NT2/D1 (cell line): ENCODE results near the gene DHRS7B.
"Not testable (repeated sequence)": the region's sequence is repeated elsewhere in the genome, so short reads cannot be mapped to it uniquely, and the experiment has no call there.

Experiments used
- DNase-seq: peaks from one replicate; pipeline ENCODE4 v3.0.0-alpha.2; 2011; ENCODE audit warnings: low read depth, low spot score
- H3K27me3 ChIP-seq: 2 replicates; pipeline ENCODE4 v1.6.0; 2011; ENCODE audit warnings: mild to moderate bottlenecking; ENCODE audit not compliant: insufficient read length, insufficient read depth
- H3K36me3 ChIP-seq: 2 replicates; pipeline ENCODE4 v1.6.1; 2011; ENCODE audit warnings: mild to moderate bottlenecking, low read length, mixed read lengths; ENCODE audit not compliant: insufficient read depth, insufficient read length
- H3K4me1 ChIP-seq: 2 replicates; pipeline ENCODE4 v1.5.1; 2011; ENCODE audit not compliant: insufficient read depth, insufficient read length
- H3K4me3 ChIP-seq: 2 replicates; pipeline ENCODE4 v1.5.1; 2011; ENCODE audit warnings: low read depth; ENCODE audit not compliant: insufficient read length
- H3K9ac ChIP-seq: 2 replicates; pipeline ENCODE4 v1.6.0; 2011; ENCODE audit warnings: low read depth; ENCODE audit not compliant: insufficient read length
- H3K9me3 ChIP-seq: 2 replicates; pipeline ENCODE4 v1.5.1; 2011; ENCODE audit warnings: mild to moderate bottlenecking, low read length; ENCODE audit not compliant: insufficient read depth
- SUZ12 ChIP-seq: IDR thresholded peaks from 2 replicates; pipeline ENCODE4 v1.6.1; 2011; ENCODE audit not compliant: insufficient read length, insufficient read depth; ENCODE audit errors: extremely low read depth
- YY1 ChIP-seq: IDR thresholded peaks from 2 replicates; pipeline ENCODE4 v1.6.1; 2011; ENCODE audit not compliant: insufficient read length, insufficient read depth
- ZNF274 ChIP-seq: IDR thresholded peaks from 2 replicates; pipeline ENCODE4 v1.6.1; 2011; ENCODE audit warnings: mild to moderate bottlenecking, low read depth, low read length

DHRS7B gene

GRCh38 chr17:21185061-21185460, 58.3 kb downstream of the DHRS7B start:
- H3K9ac ChIP-seq: no peak overlapping the region
- TF ChIP-seq SUZ12 (no peak), ZNF274 (no peak), YY1 (no peak)
- peaks cover 28% of the 10 kb centered on the region for H3K36me3 ChIP-seq
- no peaks in the 10 kb centered on the region for H3K9me3 ChIP-seq
- H3K27me3 ChIP-seq: no peaks in the 10 kb centered on the region
- DNase-seq: no peak
- no peak overlapping the region for H3K4me3 ChIP-seq
- peaks cover 2% of the 10 kb centered on the region for H3K4me1 ChIP-seq

GRCh38 chr17:21186399-21187187, 59.8 kb downstream of the DHRS7B start:
- TF ChIP-seq ZNF274: no peak
- no peak for TF ChIP-seq SUZ12
- no peak for TF ChIP-seq YY1
- peaks cover 39% of the 10 kb centered on the region for H3K36me3 ChIP-seq
- peaks cover 2% of the 10 kb centered on the region for H3K4me1 ChIP-seq

GRCh38 chr17:21189361-21189760, 62.6 kb downstream of the DHRS7B start:
- no peak for DNase-seq
- Histone ChIP-seq H3K4me3 (no peak overlapping the region), H3K36me3 (peaks cover 41% of the 10 kb centered on the region), H3K4me1 (peaks cover 5% of the 10 kb centered on the region), H3K27me3 (no peaks in the 10 kb centered on the region), H3K9me3 (no peaks in the 10 kb centered on the region), H3K9ac (no peak overlapping the region)
- TF ChIP-seq SUZ12 (no peak), YY1 (no peak), ZNF274 (no peak)

More at GRCh38 chr17:21186399-21187187, 59.8 kb downstream of the DHRS7B start:
- no peaks in the 10 kb centered on the region for H3K9me3 ChIP-seq
- H3K4me3 ChIP-seq: no peak overlapping the region
- H3K27me3 ChIP-seq: no peaks in the 10 kb centered on the region
- no peak for DNase-seq
- H3K9ac ChIP-seq: no peak overlapping the region

- no peaks in the 10 kb centered on the region for H3K9me3 ChIP-seq
- H3K36me3 ChIP-seq: peaks cover 35% of the 10 kb centered on the region
- no peak overlapping the region for H3K4me3 ChIP-seq
- no peak overlapping the region for H3K9ac ChIP-seq
- DNase-seq: no peak
- TF ChIP-seq YY1 (no peak), ZNF274 (no peak), SUZ12 (no peak)
- H3K4me1 ChIP-seq: peaks cover 6% of the 10 kb centered on the region
- no peaks in the 10 kb centered on the region for H3K27me3 ChIP-seq
Measured at GRCh38 chr17:21190078-21190477, 63.3 kb downstream of the DHRS7B start.

- Histone ChIP-seq H3K36me3 (peaks cover 46% of the 10 kb centered on the region), H3K4me1 (peaks cover 4% of the 10 kb centered on the region), H3K4me3 (no peak overlapping the region), H3K9ac (no peak overlapping the region), H3K9me3 (no peaks in the 10 kb centered on the region), H3K27me3 (no peaks in the 10 kb centered on the region)
- no peak for TF ChIP-seq ZNF274
- no peak for TF ChIP-seq SUZ12
- TF ChIP-seq YY1: no peak
- DNase-seq: no peak
Measured at GRCh38 chr17:21191698-21192097, 64.9 kb downstream of the DHRS7B start.

- DNase-seq, H3K9ac ChIP-seq, H3K27me3 ChIP-seq, H3K9me3 ChIP-seq, H3K4me1 ChIP-seq, H3K4me3 ChIP-seq: not testable (repeated sequence)
- peaks cover 53% of the 10 kb centered on the region for H3K36me3 ChIP-seq
Measured at GRCh38 chr17:21192414-21192813, 65.7 kb downstream of the DHRS7B start.

- no peak for DNase-seq
- Histone ChIP-seq H3K36me3 (peaks cover 59% of the 10 kb centered on the region), H3K4me3 (no peak overlapping the region), H3K9me3 (no peaks in the 10 kb centered on the region), H3K27me3 (no peaks in the 10 kb centered on the region), H3K9ac (no peak overlapping the region), H3K4me1 (peaks cover 8% of the 10 kb centered on the region)
- TF ChIP-seq SUZ12 (no peak), YY1 (no peak), ZNF274 (no peak)
Measured at GRCh38 chr17:21193031-21193430, 66.3 kb downstream of the DHRS7B start.

- H3K27me3 ChIP-seq: no peaks in the 10 kb centered on the region
- H3K9me3 ChIP-seq: no peaks in the 10 kb centered on the region
- peaks cover 14% of the 10 kb centered on the region for H3K4me1 ChIP-seq
- no peak overlapping the region for H3K4me3 ChIP-seq
- peaks cover 58% of the 10 kb centered on the region for H3K36me3 ChIP-seq
- H3K9ac ChIP-seq: no peak overlapping the region
- TF ChIP-seq ZNF274 (no peak), SUZ12 (no peak), YY1 (no peak)
- no peak for DNase-seq
Measured at GRCh38 chr17:21194226-21194625, 67.5 kb downstream of the DHRS7B start.
